ENCODE measurements around the gene APCDD1. TPM values are rescaled to one million over a fixed set of nuclear protein-coding genes. Genes with fewer than 3 reads are reported as not detected.

The APCDD1 gene
- total and polyA plus RNA-seq, 2 of the 8 experiments (the other 6 are each of a cell fraction or from before 2014, with no cell fraction given), result 2.6 to 3.6 TPM

- TF ChIP-seq TEAD4 (IDR thresholded peaks at IDR 0.05; ENCODE audit: low read depth, low read length), result no peak
- TF ChIP-seq SIRT6 (IDR thresholded peaks at IDR 0.05; ENCODE audit: low read length), result no peak
- TF ChIP-seq NRF1 (IDR thresholded peaks at IDR 0.05; ENCODE audit: low read depth, low read length), result no peak
- TF ChIP-seq SIN3A (conservative IDR thresholded peaks at IDR 0.05 in 1 of 2, IDR thresholded peaks at IDR 0.05 in 1 of 2; ENCODE audit: low read depth in 1 of 2, low read length in 2 of 2), result no peak
- TF ChIP-seq RNF2 (IDR thresholded peaks at IDR 0.05; ENCODE audit: borderline replicate concordance, low read depth, low read length, missing control alignments, poor library complexity, severe bottlenecking), result no peak
Observed at GRCh38 chr18:10420561-10421352, 33.7 kb upstream of the APCDD1 start (continued).

Data from H1 (cell line).